ENCODE measurements around the gene TYMP. TPM values are rescaled to one million over a fixed set of nuclear protein-coding genes. Genes with fewer than 3 reads are reported as not detected.
A peak's percentile ranks its signal among the peaks of the same experiment; 100 is the strongest.

The TYMP gene
- total RNA-seq, 1 donor from 2014 or later: 3.3 TPM

GRCh38 chr22:50483977-50484853 lies 45.6 kb downstream of the TYMP start:
- peaks cover 8% of the 10 kb centered on the region for H3K36me3 Mint-ChIP-seq (ENCODE audit: low read depth, unreplicated experiment)
- Histone ChIP-seq H3K27me3 (ENCODE audit: insufficient read depth, low read length) (peaks cover 17% of the 10 kb centered on the region), H4K20me1 (ENCODE audit: insufficient read depth, low read length) (no peaks in the 10 kb centered on the region), H3K36me3 (ENCODE audit: insufficient read depth, low read length) (no peaks in the 10 kb centered on the region), H2AFZ (ENCODE audit: low read depth, low read length) (no peak overlapping the region), H3K9me3 (ENCODE audit: insufficient read depth, low read depth, low read length) (no peaks in the 10 kb centered on the region), H3K4me1 (ENCODE audit: insufficient read depth, low read length) (peaks cover 7% of the 10 kb centered on the region), H3K79me2 (ENCODE audit: insufficient read depth, low read length) (no peaks in the 10 kb centered on the region), H3K4me3 (ENCODE audit: insufficient read depth, low read depth, low read length) (no peak overlapping the region), H3K27ac (ENCODE audit: low read depth, low read length) (no peak overlapping the region), H3K4me2 (ENCODE audit: low read length) (no peak overlapping the region), H3K9ac (ENCODE audit: low read length) (no peak overlapping the region)
- no peak overlapping the region for H3K4me3 Mint-ChIP-seq (ENCODE audit: unreplicated experiment)
- H3K4me1 Mint-ChIP-seq (ENCODE audit: low read depth, unreplicated experiment): peaks cover 6% of the 10 kb centered on the region
- no peak for TF ChIP-seq CTCF (IDR thresholded peaks at IDR 0.05; ENCODE audit: insufficient read depth, low read depth, low read length)
- no peak for TF ChIP-seq EZH2 (IDR thresholded peaks at IDR 0.05; ENCODE audit: insufficient read depth, low read length)
- DNase-seq (ENCODE audit: low read depth) (no peak), FAIRE-seq (no peak)
- H3K27me3 Mint-ChIP-seq (ENCODE audit: low read depth, unreplicated experiment): peaks cover 18% of the 10 kb centered on the region
- peaks cover 3% of the 10 kb centered on the region for H3K9me3 Mint-ChIP-seq (ENCODE audit: unreplicated experiment)
- H3K27ac Mint-ChIP-seq (ENCODE audit: unreplicated experiment): no peak overlapping the region

- H3K27me3 Mint-ChIP-seq (ENCODE audit: low read depth, unreplicated experiment): peaks cover 22% of the 10 kb centered on the region
- H3K36me3 Mint-ChIP-seq (ENCODE audit: low read depth, unreplicated experiment): peaks cover 8% of the 10 kb centered on the region
- Histone ChIP-seq H3K27ac (ENCODE audit: low read depth, low read length) (no peak overlapping the region), H3K4me1 (ENCODE audit: insufficient read depth, low read length) (peaks cover 7% of the 10 kb centered on the region), H3K4me2 (ENCODE audit: low read length) (no peak overlapping the region), H3K27me3 (ENCODE audit: insufficient read depth, low read length) (peaks cover 17% of the 10 kb centered on the region), H3K9ac (ENCODE audit: low read length) (no peak overlapping the region), H3K4me3 (ENCODE audit: insufficient read depth, low read depth, low read length) (no peak overlapping the region), H2AFZ (ENCODE audit: low read depth, low read length) (no peak overlapping the region), H3K9me3 (ENCODE audit: insufficient read depth, low read depth, low read length) (no peaks in the 10 kb centered on the region), H4K20me1 (ENCODE audit: insufficient read depth, low read length) (no peaks in the 10 kb centered on the region), H3K79me2 (ENCODE audit: insufficient read depth, low read length) (no peaks in the 10 kb centered on the region), H3K36me3 (ENCODE audit: insufficient read depth, low read length) (no peaks in the 10 kb centered on the region)
- peaks cover 6% of the 10 kb centered on the region for H3K4me1 Mint-ChIP-seq (ENCODE audit: low read depth, unreplicated experiment)
- no peak for TF ChIP-seq EZH2 (IDR thresholded peaks at IDR 0.05; ENCODE audit: insufficient read depth, low read length)
- no peak for TF ChIP-seq CTCF (IDR thresholded peaks at IDR 0.05; ENCODE audit: insufficient read depth, low read depth, low read length)
- H3K9me3 Mint-ChIP-seq (ENCODE audit: unreplicated experiment): peaks cover 3% of the 10 kb centered on the region
- H3K27ac Mint-ChIP-seq (ENCODE audit: unreplicated experiment): no peak overlapping the region
- DNase-seq (ENCODE audit: low read depth) (no peak), FAIRE-seq (no peak)
- no peak overlapping the region for H3K4me3 Mint-ChIP-seq (ENCODE audit: unreplicated experiment)
Measured at GRCh38 chr22:50483556-50483955, 46.3 kb downstream of the TYMP start.

- FAIRE-seq (no peak), DNase-seq (ENCODE audit: low read depth) (no peak)
- H3K4me1 ChIP-seq (ENCODE audit: insufficient read depth, low read length): peaks cover 7% of the 10 kb centered on the region
- H3K27ac Mint-ChIP-seq (ENCODE audit: unreplicated experiment): no peak overlapping the region
- no peaks in the 10 kb centered on the region for H3K36me3 ChIP-seq (ENCODE audit: insufficient read depth, low read length)
- no peak overlapping the region for H3K27ac ChIP-seq (ENCODE audit: low read depth, low read length)
- peaks cover 17% of the 10 kb centered on the region for H3K27me3 ChIP-seq (ENCODE audit: insufficient read depth, low read length)
- H3K36me3 Mint-ChIP-seq (ENCODE audit: low read depth, unreplicated experiment): peaks cover 8% of the 10 kb centered on the region
- no peak overlapping the region for H3K9ac ChIP-seq (ENCODE audit: low read length)
- no peak overlapping the region for H2AFZ ChIP-seq (ENCODE audit: low read depth, low read length)
- no peak overlapping the region for H3K4me2 ChIP-seq (ENCODE audit: low read length)
- H3K4me3 Mint-ChIP-seq (ENCODE audit: unreplicated experiment): peak overlapping the region; percentile 72
- peaks cover 22% of the 10 kb centered on the region for H3K27me3 Mint-ChIP-seq (ENCODE audit: low read depth, unreplicated experiment)
- H3K9me3 ChIP-seq (ENCODE audit: insufficient read depth, low read depth, low read length): no peaks in the 10 kb centered on the region
- no peak for TF ChIP-seq CTCF (IDR thresholded peaks at IDR 0.05; ENCODE audit: insufficient read depth, low read depth, low read length)
- no peak for TF ChIP-seq EZH2 (IDR thresholded peaks at IDR 0.05; ENCODE audit: insufficient read depth, low read length)
- H3K4me3 ChIP-seq (ENCODE audit: insufficient read depth, low read depth, low read length): no peak overlapping the region
- peaks cover 6% of the 10 kb centered on the region for H3K4me1 Mint-ChIP-seq (ENCODE audit: low read depth, unreplicated experiment)
- peaks cover 3% of the 10 kb centered on the region for H3K9me3 Mint-ChIP-seq (ENCODE audit: unreplicated experiment)
- H3K79me2 ChIP-seq (ENCODE audit: insufficient read depth, low read length): no peaks in the 10 kb centered on the region
- no peaks in the 10 kb centered on the region for H4K20me1 ChIP-seq (ENCODE audit: insufficient read depth, low read length)
Measured at GRCh38 chr22:50483106-50483505, 46.7 kb downstream of the TYMP start.
